Aorta (tissue), 5 donors: Measurements from ENCODE around the gene COL10A1. TPM values are rescaled to one million over a fixed set of nuclear protein-coding genes. Genes with fewer than 3 reads are reported as not detected.

Experiments used
- ATAC-seq: fragments of 200-7000 bp; cut with Tn5 transposase; one replicate; pipeline ENCODE4 v1.9.1; 2022; ENCODE audit warnings: moderate library complexity; ENCODE audit not compliant: low FRiP score
- DNase-seq, 2 donors: peaks; one replicate each; pipeline ENCODE4 v3.0.0-alpha.2; 2020
- H3K27ac ChIP-seq, 2 donors: one replicate each; pipeline ENCODE4 v1.5.1; 2013; ENCODE audit warnings: low read length in 2 of 2, mild to moderate bottlenecking in 2 of 2, moderate library complexity in 2 of 2, control low read depth in 1 of 2, inconsistent platforms in 1 of 2, low read depth in 1 of 2
- H3K27me3 ChIP-seq, 2 donors: one replicate each; pipeline ENCODE4 v1.6.1; 2013; ENCODE audit warnings: control low read depth in 1 of 2, low read length in 1 of 2, mild to moderate bottlenecking in 1 of 2, moderate library complexity in 1 of 2; ENCODE audit not compliant: insufficient read depth in 2 of 2, control insufficient read depth in 1 of 2
- H3K36me3 ChIP-seq, 2 donors: one replicate each; pipeline ENCODE4 v1.6.1; 2013; ENCODE audit warnings: control low read depth in 1 of 2, low read length in 1 of 2, mild to moderate bottlenecking in 1 of 2; ENCODE audit not compliant: insufficient read depth in 2 of 2, control insufficient read depth in 1 of 2
- H3K4me1 ChIP-seq, 2 donors: one replicate each; pipeline ENCODE4 v1.6.1; 2013; ENCODE audit warnings: low read length in 2 of 2, control low read depth in 1 of 2, mild to moderate bottlenecking in 1 of 2, moderate library complexity in 1 of 2; ENCODE audit not compliant: insufficient read depth in 2 of 2, control insufficient read depth in 1 of 2
- H3K4me3 ChIP-seq, 2 donors: one replicate each; pipeline ENCODE4 v1.5.1; 2013; ENCODE audit warnings: low read length in 2 of 2, control low read depth in 1 of 2, mild to moderate bottlenecking in 1 of 2
- H3K9me3 ChIP-seq: one replicate; pipeline ENCODE4 v1.6.1; 2013; ENCODE audit warnings: mild to moderate bottlenecking, low read length; ENCODE audit not compliant: control insufficient read depth
- WGBS, 2 donors: extraction: QIAGEN DNeasy Blood & Tissue Kit; methylation state at CpG; one replicate each; pipeline ENCODE4 v1.1.7; 2013; 5-methylcytosine and 5-hydroxymethylcytosine counted together
- intact Hi-C, 2 donors: fragments of 100-400 bp; cut with DNase I; formaldehyde crosslinking; loops; one replicate each; pipeline versions ENCODE4 v1.14.2 to v1.15.0; 2022
- polyA plus RNA-seq, 2 donors: library from polyadenylated mRNA; stranded (reverse); fragments of 200-250 nt; gene quantifications; one replicate each; pipeline ENCODE4 v1.2.3, GENCODE V29; 2013
- total RNA-seq, 2 donors: library from RNA; stranded (reverse); fragmentation: NEBNext Ultra II Directional; extraction: Animal tissue kit (Norgen Biotek cat#: 25700); gene quantifications; one replicate each; pipeline ENCODE4 v1.2.1, GENCODE V29; 2021
- donor health status: healthy with polysubstance abuse.
- donor health status: Bipolar disorder and iron deficiency.
- donor health status: DM: no; HTN: no; CAD: no.
- donor health status: DM: no; HTN: no; CAD: no.
- donor health status: DM: yes; HTN: yes; CAD: no.

The COL10A1 gene
- total and polyA plus RNA-seq, 4 donors: 0.99 TPM; not detected in 3

GRCh38 chr6:116159782-116160524, 34.0 kb upstream of the COL10A1 start:
- H3K27ac ChIP-seq: no peak overlapping the region
- no peaks in the 10 kb centered on the region for H3K9me3 ChIP-seq
- H3K36me3 ChIP-seq: peaks cover 0 to 2% of the 10 kb centered on the region in 2 donors
- DNase-seq (no peak), ATAC-seq (no peak)
- WGBS, 2 donors: 94 to 96% methylated on average over 3 of the region's 3 CpGs
- intact Hi-C loops: no loop called here
- H3K4me3 ChIP-seq: no peak overlapping the region
- no peaks in the 10 kb centered on the region for H3K27me3 ChIP-seq
- H3K4me1 ChIP-seq: peaks cover 0 to 1% of the 10 kb centered on the region in 2 donors

DNA sequence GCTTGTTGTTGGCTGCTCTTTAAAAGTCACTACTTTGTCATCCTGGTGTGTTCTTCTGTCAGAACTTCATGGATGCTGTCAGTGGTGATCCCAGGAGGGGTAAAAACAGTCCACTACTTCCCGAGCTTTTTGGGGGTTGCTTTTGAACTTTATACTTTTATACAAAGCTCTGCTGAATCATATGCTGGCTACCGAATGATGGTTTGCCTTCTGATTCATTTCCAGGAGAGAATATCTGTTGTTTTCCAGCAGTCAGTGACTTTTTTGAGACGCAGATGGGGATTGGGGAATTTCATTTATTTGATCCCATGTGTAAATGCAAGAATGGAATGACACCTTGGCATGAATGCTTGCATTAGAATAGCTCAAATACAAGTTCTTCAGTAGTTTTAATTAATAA, 32.7 kb upstream of the COL10A1 start:
- 28 to 39% methylated on average over 3 of the region's 3 CpGs for WGBS, 2 donors
- H3K27me3 ChIP-seq: no peaks in the 10 kb centered on the region
- DNase-seq: no peak
- H3K9me3 ChIP-seq: no peaks in the 10 kb centered on the region
- H3K36me3 ChIP-seq: peaks cover 0 to 2% of the 10 kb centered on the region in 2 donors
- H3K4me1 ChIP-seq: peaks cover 0 to 1% of the 10 kb centered on the region in 2 donors
- H3K27ac ChIP-seq: no peak overlapping the region
- intact Hi-C loops: no loop called here
- ATAC-seq: no peak
- no peak overlapping the region for H3K4me3 ChIP-seq

DNA sequence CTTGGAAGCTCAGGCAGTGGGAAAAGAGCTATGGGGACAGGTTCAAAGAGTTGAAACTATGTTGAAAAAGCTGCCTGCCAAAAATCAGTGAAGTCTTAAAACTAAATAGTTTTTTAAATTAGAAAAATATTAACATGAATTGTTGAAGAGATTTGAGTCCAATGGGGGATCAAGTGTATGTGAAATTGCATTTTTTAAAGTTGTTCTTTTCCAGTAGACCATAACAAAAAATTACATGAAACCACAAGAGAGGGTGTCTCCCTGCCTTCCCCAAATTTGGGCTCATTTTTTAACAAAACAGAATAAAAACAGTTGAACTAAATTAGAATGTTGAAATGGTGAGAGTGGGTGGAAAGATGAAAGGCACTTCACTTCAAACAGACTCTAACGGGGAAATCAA, 31.5 kb upstream of the COL10A1 start:
- no peaks in the 10 kb centered on the region for H3K27me3 ChIP-seq
- H3K4me1 ChIP-seq: peaks cover 0 to 1% of the 10 kb centered on the region in 2 donors
- DNase-seq (no peak), ATAC-seq (no peak)
- no peak overlapping the region for H3K4me3 ChIP-seq
- WGBS, 2 donors: 48 to 81% methylated on average over 1 of the region's 1 CpG
- no peak overlapping the region for H3K27ac ChIP-seq
- H3K36me3 ChIP-seq: peaks cover 0 to 2% of the 10 kb centered on the region in 2 donors
- intact Hi-C loops: no loop called here
- no peaks in the 10 kb centered on the region for H3K9me3 ChIP-seq

DNA sequence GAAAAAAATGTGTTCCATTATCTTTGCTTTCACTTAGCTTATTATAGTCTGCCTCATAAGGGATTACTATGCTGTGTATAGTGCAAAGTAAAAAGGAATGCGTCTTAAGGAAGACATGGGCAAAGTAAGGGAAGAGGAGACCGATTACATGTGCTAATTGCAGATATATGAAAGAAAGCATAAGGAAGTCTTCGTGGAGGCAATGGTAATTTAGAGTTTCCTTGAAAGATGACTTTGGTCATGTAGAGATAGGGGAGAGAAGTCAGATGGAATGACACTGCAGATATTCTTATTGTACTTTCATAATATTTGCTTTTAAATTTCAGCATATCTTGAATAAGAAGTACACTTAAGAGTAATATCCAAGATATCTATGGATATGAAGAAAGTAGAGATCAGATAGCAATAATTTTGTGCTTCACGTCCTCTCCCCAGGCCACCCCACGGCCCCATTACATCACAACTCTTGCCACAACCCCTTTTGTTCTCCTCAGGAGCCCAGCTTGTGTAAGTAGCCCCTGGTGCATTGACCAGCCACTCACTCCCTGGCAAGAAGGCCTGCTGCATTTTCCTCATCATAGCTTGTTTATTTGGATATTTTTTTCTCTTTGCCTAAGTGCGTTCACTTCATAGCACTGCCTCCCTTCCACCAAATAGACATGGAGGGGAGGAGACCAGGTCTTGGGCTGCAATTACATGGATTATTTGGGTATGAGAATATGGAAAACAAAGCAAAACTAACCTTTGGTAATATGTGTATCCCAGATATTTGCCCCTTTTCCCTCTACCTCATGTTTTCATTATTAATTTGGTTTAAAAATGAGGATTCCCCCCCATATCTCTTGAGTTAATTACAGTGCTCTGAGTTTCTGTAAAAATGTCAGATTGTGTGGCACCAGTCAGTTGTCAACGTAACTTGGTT, 30.7 kb upstream of the COL10A1 start:
- 91% methylated on average over 7 of the region's 7 CpGs for WGBS, 2 donors
- no peak for DNase-seq
- no peaks in the 10 kb centered on the region for H3K27me3 ChIP-seq
- intact Hi-C loops: no loop called here
- peaks cover 0 to 1% of the 10 kb centered on the region in 2 donors for H3K4me1 ChIP-seq
- ATAC-seq: no peak
- no peak overlapping the region for H3K27ac ChIP-seq
- H3K4me3 ChIP-seq: no peak overlapping the region
- peaks cover 0 to 2% of the 10 kb centered on the region in 2 donors for H3K36me3 ChIP-seq
- no peaks in the 10 kb centered on the region for H3K9me3 ChIP-seq

GRCh38 chr6:116154887-116155286, 29.0 kb upstream of the COL10A1 start:
- WGBS, 2 donors: 95 to 97% methylated on average over 2 of the region's 2 CpGs
- intact Hi-C loops: no loop called here

DNA sequence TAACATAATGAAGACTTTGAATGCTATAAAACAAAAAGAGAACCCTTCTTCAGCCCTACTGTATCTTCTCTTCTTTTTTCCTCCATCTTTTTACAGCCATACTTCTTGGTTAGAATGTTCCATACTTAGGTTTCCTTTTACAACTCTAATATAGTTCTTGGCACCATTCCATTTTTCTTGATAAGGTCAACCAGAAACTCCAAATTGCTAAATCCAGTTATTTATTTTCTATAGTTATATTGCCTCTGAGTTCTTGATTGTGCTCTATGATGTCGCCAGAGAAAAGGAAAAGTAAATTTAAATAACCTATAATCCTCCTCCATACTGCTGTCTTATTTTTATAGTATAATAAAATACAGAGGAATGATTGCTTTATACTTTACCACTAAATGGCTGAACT, 26.7 kb upstream of the COL10A1 start:
- ATAC-seq: no peak
- Histone ChIP-seq H3K9me3 (no peaks in the 10 kb centered on the region), H3K36me3 (peaks cover 0 to 2% of the 10 kb centered on the region in 2 donors), H3K27me3 (no peaks in the 10 kb centered on the region), H3K4me3 (no peak overlapping the region), H3K4me1 (peaks cover 1 to 2% of the 10 kb centered on the region in 2 donors), H3K27ac (no peak overlapping the region)
- 58 to 65% methylated on average over 1 of the region's 1 CpG for WGBS, 2 donors
- intact Hi-C loops: no loop called here
- no peak for DNase-seq

More at GRCh38 chr6:116154887-116155286, 29.0 kb upstream of the COL10A1 start:
- no peak for DNase-seq
- Histone ChIP-seq H3K9me3 (no peaks in the 10 kb centered on the region), H3K27ac (no peak overlapping the region), H3K4me1 (peaks cover under 1 to 1% of the 10 kb centered on the region in 2 donors), H3K27me3 (no peaks in the 10 kb centered on the region), H3K36me3 (peaks cover 0 to 2% of the 10 kb centered on the region in 2 donors), H3K4me3 (no peak overlapping the region)
- ATAC-seq: no peak

- H3K9me3 ChIP-seq: no peaks in the 10 kb centered on the region
- WGBS, 2 donors: 76 to 79% methylated on average over 4 of the region's 4 CpGs
- H3K36me3 ChIP-seq: no peaks in the 10 kb centered on the region
- peaks cover 0 to 2% of the 10 kb centered on the region in 2 donors for H3K4me1 ChIP-seq
- H3K4me3 ChIP-seq: no peak overlapping the region
- ATAC-seq: no peak
- no peak overlapping the region for H3K27ac ChIP-seq
- DNase-seq: no peak
- intact Hi-C loops: no loop called here
- no peaks in the 10 kb centered on the region for H3K27me3 ChIP-seq
These were observed 20.1 kb upstream of the COL10A1 start for GRCh38 chr6:116145803-116146675.

GRCh38 chr6:116144605-116145004, 18.7 kb upstream of the COL10A1 start:
- intact Hi-C loops: no loop called here
- H3K4me1 ChIP-seq: no peaks in the 10 kb centered on the region
- no peaks in the 10 kb centered on the region for H3K27me3 ChIP-seq
- H3K27ac ChIP-seq: no peak overlapping the region
- ATAC-seq (no peak), DNase-seq (no peak)
- H3K4me3 ChIP-seq: no peak overlapping the region
- WGBS, 2 donors: 78 to 79% methylated on average over 3 of the region's 3 CpGs
- no peaks in the 10 kb centered on the region for H3K9me3 ChIP-seq
- H3K36me3 ChIP-seq: no peaks in the 10 kb centered on the region
